ENCODE measurements around the gene SEMA4G.
A peak's percentile ranks its signal among the peaks of the same experiment; 100 is the strongest.

Gene SEMA4G

DNA sequence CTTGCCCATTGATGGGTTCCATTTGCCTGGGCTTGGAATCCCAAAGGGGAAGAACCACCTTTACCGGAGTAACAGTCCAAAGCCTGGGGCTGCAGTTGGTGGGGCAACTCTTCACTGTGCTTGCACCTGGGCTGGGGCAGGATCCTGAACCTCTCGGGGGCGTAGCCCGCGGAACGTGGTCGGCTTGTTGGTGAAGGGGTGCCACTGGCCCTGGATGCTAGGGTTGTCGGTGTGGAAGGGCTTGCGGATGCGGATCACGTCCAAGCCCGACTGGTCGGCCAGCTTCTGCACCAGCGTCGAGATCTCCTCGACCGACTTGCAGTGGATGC is 17.3 kb downstream of the SEMA4G start:
- DNase-seq (ENCODE audit: low spot score), result no peak

DNA sequence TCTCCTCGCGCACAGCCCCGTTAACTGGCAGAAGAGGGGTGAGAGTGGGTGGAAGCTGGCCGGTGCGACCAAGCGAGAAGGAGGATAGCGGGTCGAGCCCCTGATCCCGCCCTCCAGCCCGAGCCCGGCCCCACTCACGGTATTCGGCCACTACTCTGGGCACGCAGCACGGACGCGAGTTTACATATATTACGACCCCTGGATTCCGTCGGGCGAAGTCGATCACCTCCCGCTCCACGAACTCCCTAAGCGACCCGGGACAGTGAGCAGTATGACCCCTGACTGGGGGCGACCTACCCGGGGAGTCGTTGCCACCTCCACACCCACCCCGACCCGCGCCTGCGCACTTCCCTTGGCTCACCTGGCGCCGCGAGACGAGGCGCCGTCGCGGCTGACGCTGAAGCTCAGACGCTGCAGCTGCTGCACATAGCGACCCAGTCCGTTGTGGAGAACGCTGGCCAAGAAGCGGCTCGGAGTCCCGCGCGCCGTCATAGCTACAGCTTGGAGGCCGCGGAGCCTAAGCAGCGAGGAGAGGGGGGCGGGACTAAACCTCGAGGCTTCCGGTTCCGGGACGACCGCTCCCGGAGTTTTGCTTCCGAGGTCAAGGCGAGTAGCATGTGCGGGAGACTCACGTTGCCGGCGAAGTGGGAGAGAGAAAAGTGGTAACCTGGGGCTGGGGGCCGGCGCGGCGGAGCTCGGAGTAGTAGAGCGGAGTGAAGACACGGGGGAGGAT is 17.8 kb downstream of the SEMA4G start, which contains the start of the genes MRPL43 and TWNK:
Gene MRPL43 (minus strand): TSS at position 546 of the 733 bp plus-strand sequence. CDS start 54 bp downstream, at position 492.
Gene TWNK (plus strand): TSS at position 592 of the 733 bp plus-strand sequence. CDS start 668 bp downstream, outside the sequence.
- DNase-seq (ENCODE audit: low spot score), result peak; percentile 92
- in situ Hi-C loops (cut with MboI; ENCODE audit: low pct_unique_long_range_greater_than_20kb, low sequenced_read_pairs, unreplicated experiment), result no loop called here
- TF ChIP-seq, protein P1, sequence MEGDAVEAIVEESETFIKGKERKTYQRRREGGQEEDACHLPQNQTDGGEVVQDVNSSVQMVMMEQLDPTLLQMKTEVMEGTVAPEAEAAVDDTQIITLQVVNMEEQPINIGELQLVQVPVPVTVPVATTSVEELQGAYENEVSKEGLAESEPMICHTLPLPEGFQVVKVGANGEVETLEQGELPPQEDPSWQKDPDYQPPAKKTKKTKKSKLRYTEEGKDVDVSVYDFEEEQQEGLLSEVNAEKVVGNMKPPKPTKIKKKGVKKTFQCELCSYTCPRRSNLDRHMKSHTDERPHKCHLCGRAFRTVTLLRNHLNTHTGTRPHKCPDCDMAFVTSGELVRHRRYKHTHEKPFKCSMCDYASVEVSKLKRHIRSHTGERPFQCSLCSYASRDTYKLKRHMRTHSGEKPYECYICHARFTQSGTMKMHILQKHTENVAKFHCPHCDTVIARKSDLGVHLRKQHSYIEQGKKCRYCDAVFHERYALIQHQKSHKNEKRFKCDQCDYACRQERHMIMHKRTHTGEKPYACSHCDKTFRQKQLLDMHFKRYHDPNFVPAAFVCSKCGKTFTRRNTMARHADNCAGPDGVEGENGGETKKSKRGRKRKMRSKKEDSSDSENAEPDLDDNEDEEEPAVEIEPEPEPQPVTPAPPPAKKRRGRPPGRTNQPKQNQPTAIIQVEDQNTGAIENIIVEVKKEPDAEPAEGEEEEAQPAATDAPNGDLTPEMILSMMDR (IDR thresholded peaks at IDR 0.05; ENCODE audit: extremely low read depth, insufficient read depth, missing control alignments), result no peak

More for the DNA sequence above, 17.3 kb downstream of the SEMA4G start:
- TF ChIP-seq, protein P1 (IDR thresholded peaks at IDR 0.05; ENCODE audit: extremely low read depth, insufficient read depth, missing control alignments), result no peak
- in situ Hi-C loops (cut with MboI; ENCODE audit: low pct_unique_long_range_greater_than_20kb, low sequenced_read_pairs, unreplicated experiment), result no loop called here

DNA sequence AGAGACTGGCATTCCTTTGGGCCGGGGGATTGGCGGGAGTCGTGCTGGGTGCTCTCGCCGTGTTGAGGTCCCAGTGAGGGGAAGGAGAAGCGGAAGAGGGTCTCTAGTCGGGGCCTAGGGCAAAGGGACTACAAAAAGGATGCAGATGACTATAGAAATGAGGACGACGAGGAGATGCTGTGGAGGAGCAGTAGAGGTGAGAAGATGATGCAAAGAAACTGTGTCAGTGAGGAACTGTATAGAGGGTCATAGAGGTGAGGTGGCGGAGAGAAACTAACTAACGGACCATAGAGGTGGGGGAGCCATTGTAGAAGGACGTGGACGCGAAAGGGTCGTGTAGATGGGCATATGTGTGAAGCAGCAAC is 18.4 kb downstream of the SEMA4G start:
- TF ChIP-seq, protein P1 (IDR thresholded peaks at IDR 0.05; ENCODE audit: extremely low read depth, insufficient read depth, missing control alignments), result no peak
- DNase-seq (ENCODE audit: low spot score), result no peak
- in situ Hi-C loops (cut with MboI; ENCODE audit: low pct_unique_long_range_greater_than_20kb, low sequenced_read_pairs, unreplicated experiment), result no loop called here

DNA sequence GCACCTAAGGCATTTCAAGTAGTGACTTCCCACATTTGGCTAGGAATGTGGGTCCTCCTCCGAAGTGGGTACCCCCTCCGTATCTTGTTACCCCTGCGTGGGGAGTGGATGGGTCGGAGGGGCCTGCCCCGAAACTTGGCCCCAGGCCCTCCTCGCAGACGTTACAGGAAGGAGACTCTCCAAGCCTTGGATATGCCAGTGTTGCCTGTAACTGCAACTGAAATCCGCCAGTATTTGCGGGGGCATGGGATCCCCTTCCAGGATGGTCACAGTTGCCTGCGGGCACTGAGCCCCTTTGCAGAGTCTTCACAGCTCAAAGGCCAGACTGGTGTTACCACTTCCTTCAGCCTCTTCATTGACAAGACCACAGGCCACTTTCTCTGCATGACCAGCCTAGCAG is 18.9 kb downstream of the SEMA4G start:
- in situ Hi-C loops (cut with MboI; ENCODE audit: low pct_unique_long_range_greater_than_20kb, low sequenced_read_pairs, unreplicated experiment), result no loop called here
- no peak for DNase-seq (ENCODE audit: low spot score)
- TF ChIP-seq, protein P1 (IDR thresholded peaks at IDR 0.05; ENCODE audit: extremely low read depth, insufficient read depth, missing control alignments), result no peak

DNA sequence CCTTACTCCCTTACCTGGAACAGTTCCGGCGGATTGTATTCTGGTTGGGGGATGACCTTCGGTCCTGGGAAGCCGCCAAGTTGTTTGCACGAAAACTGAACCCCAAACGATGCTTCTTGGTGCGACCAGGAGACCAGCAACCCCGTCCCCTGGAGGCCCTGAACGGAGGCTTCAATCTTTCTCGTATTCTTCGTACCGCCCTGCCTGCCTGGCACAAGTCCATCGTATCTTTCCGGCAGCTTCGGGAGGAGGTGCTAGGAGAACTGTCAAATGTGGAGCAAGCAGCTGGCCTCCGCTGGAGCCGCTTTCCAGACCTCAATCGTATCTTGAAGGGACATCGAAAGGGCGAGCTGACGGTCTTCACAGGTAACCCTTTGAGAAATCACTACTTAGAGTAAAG is 19.8 kb downstream of the SEMA4G start:
- in situ Hi-C loops (cut with MboI; ENCODE audit: low pct_unique_long_range_greater_than_20kb, low sequenced_read_pairs, unreplicated experiment), result no loop called here
- DNase-seq (ENCODE audit: low spot score), result no peak
- TF ChIP-seq, protein P1 (IDR thresholded peaks at IDR 0.05; ENCODE audit: extremely low read depth, insufficient read depth, missing control alignments), result no peak

DNA sequence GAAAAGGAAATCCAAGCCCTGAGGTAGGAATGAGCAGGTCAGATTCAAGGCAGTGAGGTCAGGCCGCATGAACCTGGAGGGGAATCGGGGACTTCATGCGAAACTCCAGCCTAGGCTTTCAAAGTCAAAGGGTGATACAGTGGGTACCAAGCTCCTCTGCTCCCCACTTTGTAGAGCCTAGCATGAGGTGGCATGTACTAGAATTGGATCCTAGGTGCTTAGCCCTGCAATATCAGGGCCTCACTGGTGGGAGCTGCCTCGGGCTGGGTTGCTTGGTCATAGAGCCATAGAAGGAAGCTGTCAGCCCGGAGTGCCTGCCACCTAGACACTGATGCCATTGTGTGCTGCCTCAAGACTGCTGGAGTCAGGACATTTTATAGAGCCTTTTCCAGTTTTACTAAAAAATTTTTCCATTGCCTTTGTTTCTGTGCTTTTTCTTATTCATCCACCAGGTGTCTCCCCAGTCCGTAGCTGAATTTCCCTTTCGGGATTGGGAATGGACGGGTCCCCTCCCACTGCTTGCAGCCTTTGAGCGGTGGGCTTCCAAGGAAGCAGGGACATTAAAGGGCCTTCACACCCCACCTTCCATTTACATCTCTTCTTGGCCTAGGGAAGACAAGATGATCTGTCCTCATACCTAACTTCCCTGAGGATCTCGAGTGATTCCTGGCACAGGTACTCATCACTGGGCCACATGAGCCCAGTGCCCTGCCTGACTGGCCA is 24.8 kb downstream of the SEMA4G start:
- in situ Hi-C loops (cut with MboI; ENCODE audit: low pct_unique_long_range_greater_than_20kb, low sequenced_read_pairs, unreplicated experiment), result no loop called here
- no peak for DNase-seq (ENCODE audit: low spot score)
- TF ChIP-seq, protein P1 (IDR thresholded peaks at IDR 0.05; ENCODE audit: extremely low read depth, insufficient read depth, missing control alignments), result peak; percentile 30

Measured in GM13977 (cell line).